ENCODE data around the gene CDK15.
"Not testable (repeated sequence)": the region's sequence is repeated elsewhere in the genome, so short reads cannot be mapped to it uniquely, and the experiment has no call there.

The CDK15 gene

GRCh38 chr2:201806442-201807170 is at the start of gene CDK15:
CDK15 (plus strand) TSS chr2:201806537; CDS start chr2:201806665, 128 bp downstream.
- DNase-seq (ENCODE audit: low read depth, low spot score): peak; percentile 42

- DNase-seq (ENCODE audit: low read depth, low spot score): no peak
Observed at GRCh38 chr2:201758234-201758633, 48.1 kb upstream of the CDK15 start.

- DNase-seq (ENCODE audit: low read depth, low spot score): no peak
Observed at GRCh38 chr2:201758873-201759272, 47.5 kb upstream of the CDK15 start.

GRCh38 chr2:201759567-201759966 is 46.8 kb upstream of the CDK15 start:
- no peak for DNase-seq (ENCODE audit: low read depth, low spot score)

- no peak for DNase-seq (ENCODE audit: low read depth, low spot score)
Observed at GRCh38 chr2:201761101-201761500, 45.2 kb upstream of the CDK15 start.

GRCh38 chr2:201764469-201764868 is 41.9 kb upstream of the CDK15 start:
- DNase-seq (ENCODE audit: low read depth, low spot score): not testable (repeated sequence)

- DNase-seq (ENCODE audit: low read depth, low spot score): no peak
Observed at GRCh38 chr2:201765799-201766198, 40.5 kb upstream of the CDK15 start.

GRCh38 chr2:201768918-201769317 is 37.4 kb upstream of the CDK15 start:
- peak; percentile 64 for DNase-seq (ENCODE audit: low read depth, low spot score)

- DNase-seq (ENCODE audit: low read depth, low spot score): no peak
Observed at GRCh38 chr2:201769666-201770373, 36.5 kb upstream of the CDK15 start.

- DNase-seq (ENCODE audit: low read depth, low spot score): no peak
Observed at GRCh38 chr2:201773990-201774389, 32.3 kb upstream of the CDK15 start.

- DNase-seq (ENCODE audit: low read depth, low spot score): no peak
Observed at GRCh38 chr2:201774546-201774945, 31.8 kb upstream of the CDK15 start.

- DNase-seq (ENCODE audit: low read depth, low spot score): no peak
Observed at GRCh38 chr2:201775326-201775725, 31.0 kb upstream of the CDK15 start.

- DNase-seq (ENCODE audit: low read depth, low spot score): peak; percentile 37
Observed at GRCh38 chr2:201777043-201777442, 29.3 kb upstream of the CDK15 start.

GRCh38 chr2:201777869-201778268 is 28.5 kb upstream of the CDK15 start:
- peak; percentile 12 for DNase-seq (ENCODE audit: low read depth, low spot score)

GRCh38 chr2:201779901-201780673 is 26.2 kb upstream of the CDK15 start:
- no peak for DNase-seq (ENCODE audit: low read depth, low spot score)

- DNase-seq (ENCODE audit: low read depth, low spot score): peak; percentile 98
Observed at GRCh38 chr2:201780674-201781493, 25.5 kb upstream of the CDK15 start, which contains the start of gene ALS2. ALS2 (minus strand) TSS chr2:201780933; CDS start chr2:201768885, 12,048 bp downstream.

GRCh38 chr2:201781557-201782051 is 24.7 kb upstream of the CDK15 start:
- DNase-seq (ENCODE audit: low read depth, low spot score): no peak

- no peak for DNase-seq (ENCODE audit: low read depth, low spot score)
Observed at GRCh38 chr2:201784563-201784962, 21.8 kb upstream of the CDK15 start.

GRCh38 chr2:201785135-201785534 is 21.2 kb upstream of the CDK15 start:
- DNase-seq (ENCODE audit: low read depth, low spot score): no peak

- peak; percentile 60 for DNase-seq (ENCODE audit: low read depth, low spot score)
Observed at GRCh38 chr2:201786471-201786870, 19.9 kb upstream of the CDK15 start.

GRCh38 chr2:201788371-201788770 is 18.0 kb upstream of the CDK15 start:
- DNase-seq (ENCODE audit: low read depth, low spot score): no peak
